H9 (cell line): Measurements from ENCODE around the gene OTUB1. TPM values are rescaled to one million over a fixed set of nuclear protein-coding genes. Genes with fewer than 3 reads are reported as not detected.

Experiments used
- DNase-seq: peaks from one replicate; pipeline ENCODE4 v3.0.0-alpha.2; 2017
- H2AFZ ChIP-seq: one replicate; pipeline ENCODE4 v1.6.1; 2013; ENCODE audit warnings: mild to moderate bottlenecking, low read length, control low read depth, moderate library complexity
- H2AK5ac ChIP-seq: 2 replicates; pipeline ENCODE4 v1.6.1; 2013; ENCODE audit warnings: low read length, control low read depth, mixed read lengths; ENCODE audit not compliant: insufficient read length
- H2BK120ac ChIP-seq: one replicate; pipeline ENCODE4 v1.6.1; 2013; ENCODE audit warnings: low read depth, mild to moderate bottlenecking, low read length, control low read depth, inconsistent platforms; ENCODE audit not compliant: poor library complexity, severe bottlenecking
- H2BK12ac ChIP-seq: 2 replicates; pipeline ENCODE4 v1.6.1; 2013; ENCODE audit warnings: low read length, control low read depth, mixed read lengths, low read depth; ENCODE audit not compliant: insufficient read length
- H2BK15ac ChIP-seq: 2 replicates; pipeline ENCODE4 v1.6.1; 2013; ENCODE audit warnings: low read depth, low read length, control low read depth
- H2BK20ac ChIP-seq: one replicate; pipeline ENCODE4 v1.6.1; 2013; ENCODE audit warnings: low read depth, mild to moderate bottlenecking, low read length, control low read depth, inconsistent platforms; ENCODE audit not compliant: poor library complexity, severe bottlenecking
- H2BK5ac ChIP-seq: 2 replicates; pipeline ENCODE4 v1.6.1; 2013; ENCODE audit warnings: low read length, control low read depth, mixed read lengths; ENCODE audit not compliant: insufficient read length
- H3K14ac ChIP-seq: 2 replicates; pipeline ENCODE4 v1.6.1; 2013; ENCODE audit warnings: low read length, control low read depth; ENCODE audit not compliant: insufficient read depth
- H3K18ac ChIP-seq: 2 replicates; pipeline ENCODE4 v1.6.1; 2013; ENCODE audit warnings: low read depth, mild to moderate bottlenecking, mixed read lengths, low read length, control low read depth; ENCODE audit not compliant: insufficient read length
- H3K23ac ChIP-seq: 2 replicates; pipeline ENCODE4 v1.6.1; 2013; ENCODE audit warnings: low read length, control low read depth, mixed read lengths, low read depth; ENCODE audit not compliant: insufficient read length
- H3K23me2 ChIP-seq: 2 replicates; pipeline ENCODE4 v1.6.1; 2013; ENCODE audit warnings: low read depth, mild to moderate bottlenecking, mixed read lengths, low read length, control low read depth; ENCODE audit not compliant: insufficient read length, poor library complexity, severe bottlenecking
- H3K27ac ChIP-seq: 2 replicates; pipeline ENCODE4 v1.5.1; 2013; ENCODE audit warnings: low read length, control low read depth, mixed read lengths, low read depth; ENCODE audit not compliant: insufficient read length
- H3K27me3 ChIP-seq: 2 replicates; pipeline ENCODE4 v1.6.1; 2013; ENCODE audit warnings: low read length, control low read depth, inconsistent platforms; ENCODE audit not compliant: insufficient read depth
- H3K4ac ChIP-seq: 2 replicates; pipeline ENCODE4 v1.6.1; 2013; ENCODE audit warnings: low read depth, mild to moderate bottlenecking, control low read depth, inconsistent platforms, low read length, moderate library complexity
- H3K4me1 ChIP-seq: 2 replicates; pipeline ENCODE4 v1.6.1; 2013; ENCODE audit warnings: low read length, control low read depth, inconsistent platforms; ENCODE audit not compliant: insufficient read depth
- H3K4me2 ChIP-seq: 2 replicates; pipeline ENCODE4 v1.6.1; 2013; ENCODE audit warnings: low read length, control low read depth, mixed read lengths; ENCODE audit not compliant: insufficient read length, insufficient read depth
- H3K56ac ChIP-seq: 2 replicates; pipeline ENCODE4 v1.6.1; 2013; ENCODE audit warnings: low read depth, mild to moderate bottlenecking, mixed read lengths, low read length, control low read depth; ENCODE audit not compliant: insufficient read length
- H3K79me1 ChIP-seq: 2 replicates; pipeline ENCODE4 v1.6.1; 2013; ENCODE audit warnings: low read depth, mild to moderate bottlenecking, moderate library complexity, low read length, control low read depth, inconsistent platforms; ENCODE audit not compliant: insufficient read depth, poor library complexity, severe bottlenecking
- H3K79me2 ChIP-seq: 2 replicates; pipeline ENCODE4 v1.6.1; 2013; ENCODE audit warnings: low read length, control low read depth, inconsistent platforms; ENCODE audit not compliant: insufficient read depth
- H3K9ac ChIP-seq: 2 replicates; pipeline ENCODE4 v1.6.1; 2013; ENCODE audit warnings: low read length, control low read depth, mixed read lengths; ENCODE audit not compliant: insufficient read length; ENCODE audit errors: extremely low read depth
- H3K9me3 ChIP-seq: one replicate; pipeline ENCODE4 v1.6.1; 2013; ENCODE audit warnings: low read depth, low read length, inconsistent platforms; ENCODE audit not compliant: control insufficient read depth
- H3T11ph ChIP-seq: one replicate; pipeline ENCODE4 v1.6.1; 2013; ENCODE audit warnings: mild to moderate bottlenecking, low read length, control low read depth, inconsistent platforms
- H4K20me1 ChIP-seq: one replicate; pipeline ENCODE4 v1.6.1; 2013; ENCODE audit not compliant: control insufficient read depth, insufficient read length, insufficient read depth
- H4K5ac ChIP-seq: 2 replicates; pipeline ENCODE4 v1.6.1; 2013; ENCODE audit warnings: low read depth, mild to moderate bottlenecking, mixed read lengths, low read length, control low read depth; ENCODE audit not compliant: insufficient read length
- H4K8ac ChIP-seq: replicated peaks from 2 replicates; pipeline ENCODE4 v1.6.1; 2013; ENCODE audit warnings: low read length, control low read depth, mixed read lengths, low read depth; ENCODE audit not compliant: insufficient read length
- H4K91ac ChIP-seq: 2 replicates; pipeline ENCODE4 v1.6.1; 2013; ENCODE audit warnings: low read depth, mild to moderate bottlenecking, moderate library complexity, mixed read lengths, low read length, control low read depth; ENCODE audit not compliant: insufficient read length
- H3K27ac Mint-ChIP-seq, 3 experiments: 2 replicates in 2 of 3; 3 replicates in 1 of 3; pipeline ENCODE4 v1.8.0; 2020 to 2021; ENCODE audit warnings: mixed read lengths in 3 of 3, mild to moderate bottlenecking in 1 of 3, moderate library complexity in 1 of 3
- H3K27me3 Mint-ChIP-seq: 2 replicates; pipeline ENCODE4 v1.8.0; 2021; ENCODE audit warnings: low read depth, mild to moderate bottlenecking, moderate library complexity, mixed read lengths
- H3K36me3 Mint-ChIP-seq, 3 experiments: 2 replicates in 2 of 3; 3 replicates in 1 of 3; pipeline ENCODE4 v1.8.0; 2020 to 2021; ENCODE audit warnings: low read depth in 3 of 3, mixed read lengths in 3 of 3; ENCODE audit not compliant: insufficient read depth in 1 of 3
- H3K4me1 Mint-ChIP-seq, 2 experiments: 2 replicates each; pipeline ENCODE4 v1.8.0; 2020; ENCODE audit warnings: mixed read lengths in 2 of 2
- H3K4me3 Mint-ChIP-seq, 2 experiments: 2 replicates in 1 of 2; 3 replicates in 1 of 2; pipeline ENCODE4 v1.8.0; 2020 to 2021; ENCODE audit warnings: mild to moderate bottlenecking in 2 of 2, mixed read lengths in 2 of 2, moderate library complexity in 1 of 2
- H3K9me3 Mint-ChIP-seq, 2 experiments: 2 replicates in 1 of 2; 3 replicates in 1 of 2; pipeline ENCODE4 v1.8.0; 2020; ENCODE audit warnings: mild to moderate bottlenecking in 2 of 2, mixed read lengths in 2 of 2, moderate library complexity in 1 of 2
- WGBS: extraction: QIAGEN DNeasy Blood & Tissue Kit; methylation state at CpG from one replicate; pipeline ENCODE4 v1.1.7; 2013; ENCODE audit warnings: missing lambda C conversion rate, low lambda C conversion rate, mixed read lengths; ENCODE audit not compliant: insufficient read length; ENCODE audit errors: extremely low coverage; 5-methylcytosine and 5-hydroxymethylcytosine counted together
- total RNA-seq: library from RNA; stranded (reverse); gene quantifications from 2 replicates; pipeline ENCODE4 v1.2.1, GENCODE V29; 2021
- TF ChIP-seq, protein P1 (sequence below): fragments of 200-600 bp; sonication (generic); conservative IDR thresholded peaks from 3 replicates; pipeline ENCODE4 v1.8.0; 2021; ENCODE audit warnings: antibody characterized with exemption, mild to moderate bottlenecking

OTUB1 gene
- total RNA-seq, 1 experiment from 2014 or later = 114 TPM

- Histone ChIP-seq H3K4me1 (no peaks in the 10 kb centered on the region; the same call in 1 of the 2 replicates), H3K18ac (no peak overlapping the region), H3K23ac (no peak overlapping the region), H3K56ac (no peak overlapping the region), H3K4me2 (no peak overlapping the region), H3K27ac (no peak overlapping the region), H2BK12ac (no peak overlapping the region), H4K20me1 (no peaks in the 10 kb centered on the region), H2BK15ac (no peak overlapping the region), H2AFZ (no peak overlapping the region), H4K8ac (no peak overlapping the region), H2BK120ac (no peak overlapping the region), H2BK5ac (no peak overlapping the region), H3K9ac (no peak overlapping the region), H3K4ac (no peak overlapping the region), H3K9me3 (no peaks in the 10 kb centered on the region), H4K91ac (no peak overlapping the region), H3K27me3 (peaks cover 17% of the 10 kb centered on the region; the same call in 1 of the 2 replicates), H3K14ac (no peak overlapping the region), H2BK20ac (no peak overlapping the region), H3T11ph (no peak overlapping the region), H4K5ac (no peak overlapping the region), H2AK5ac (no peak overlapping the region), H3K79me1 (no peaks in the 10 kb centered on the region), H3K23me2 (no peaks in the 10 kb centered on the region), H3K79me2 (no peaks in the 10 kb centered on the region)
- TF ChIP-seq, protein P1, sequence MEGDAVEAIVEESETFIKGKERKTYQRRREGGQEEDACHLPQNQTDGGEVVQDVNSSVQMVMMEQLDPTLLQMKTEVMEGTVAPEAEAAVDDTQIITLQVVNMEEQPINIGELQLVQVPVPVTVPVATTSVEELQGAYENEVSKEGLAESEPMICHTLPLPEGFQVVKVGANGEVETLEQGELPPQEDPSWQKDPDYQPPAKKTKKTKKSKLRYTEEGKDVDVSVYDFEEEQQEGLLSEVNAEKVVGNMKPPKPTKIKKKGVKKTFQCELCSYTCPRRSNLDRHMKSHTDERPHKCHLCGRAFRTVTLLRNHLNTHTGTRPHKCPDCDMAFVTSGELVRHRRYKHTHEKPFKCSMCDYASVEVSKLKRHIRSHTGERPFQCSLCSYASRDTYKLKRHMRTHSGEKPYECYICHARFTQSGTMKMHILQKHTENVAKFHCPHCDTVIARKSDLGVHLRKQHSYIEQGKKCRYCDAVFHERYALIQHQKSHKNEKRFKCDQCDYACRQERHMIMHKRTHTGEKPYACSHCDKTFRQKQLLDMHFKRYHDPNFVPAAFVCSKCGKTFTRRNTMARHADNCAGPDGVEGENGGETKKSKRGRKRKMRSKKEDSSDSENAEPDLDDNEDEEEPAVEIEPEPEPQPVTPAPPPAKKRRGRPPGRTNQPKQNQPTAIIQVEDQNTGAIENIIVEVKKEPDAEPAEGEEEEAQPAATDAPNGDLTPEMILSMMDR = no peak
- no CpG with 5 or more reads among the region's 8 CpGs for WGBS
- DNase-seq = no peak
- no peak overlapping the region for H3K27ac Mint-ChIP-seq
- no peaks in the 10 kb centered on the region for H3K9me3 Mint-ChIP-seq
- peak overlapping the region in 1 of 2 experiments; percentile 58; a peak in 2 of 5 replicates for H3K4me3 Mint-ChIP-seq
- H3K4me1 Mint-ChIP-seq = peaks cover 38 to 49% of the 10 kb centered on the region in 2 experiments
- H3K36me3 Mint-ChIP-seq = no peaks in the 10 kb centered on the region; a peak in 3 of 7 replicates
- peaks cover 72% of the 10 kb centered on the region for H3K27me3 Mint-ChIP-seq
Measured at GRCh38 chr11:64029773-64030172, 43.5 kb downstream of the OTUB1 start.
